H54 (cell line): Measurements from ENCODE around the gene PCAT7.
"Not testable (repeated sequence)": the region's sequence is repeated elsewhere in the genome, so short reads cannot be mapped to it uniquely, and the experiment has no call there.

ENCODE experiments used
- DNase-seq: peaks from one replicate; pipeline ENCODE4 v3.0.0; 2011; ENCODE audit warnings: low spot score, mixed read lengths; ENCODE audit not compliant: insufficient read length
- FAIRE-seq: peaks from 3 replicates; lab custom pipeline; 2011; peaks lifted over from hg19 to GRCh38; lab: Jason Lieb, UNC
- POLR2A ChIP-seq: IDR thresholded peaks from 2 replicates; pipeline ENCODE4 v1.6.1; 2011; ENCODE audit warnings: low read depth, mild to moderate bottlenecking, low read length

The PCAT7 gene

DNA sequence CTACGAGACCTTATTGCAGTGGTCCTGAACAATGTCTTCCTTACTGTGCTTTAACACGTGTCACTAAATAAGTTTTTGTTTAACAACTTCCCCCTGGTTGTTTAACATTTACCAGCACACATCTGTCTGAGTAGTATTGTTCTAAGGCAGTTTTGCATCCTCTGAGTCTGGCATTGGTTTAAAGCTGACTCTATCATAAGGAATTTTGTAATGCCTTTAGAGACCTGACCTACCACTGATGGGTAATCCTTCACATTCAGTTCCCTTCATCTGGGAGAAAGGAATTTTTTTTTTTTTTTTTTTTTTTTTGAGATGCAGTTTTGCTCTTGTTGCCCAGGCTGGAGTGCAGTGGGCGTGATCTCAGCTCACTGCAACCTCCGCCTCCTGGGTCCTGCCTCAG is 20.0 kb upstream of the PCAT7 start:
- DNase-seq (peak; percentile 28), FAIRE-seq (peak; percentile 30)
- no peak for TF ChIP-seq POLR2A

DNA sequence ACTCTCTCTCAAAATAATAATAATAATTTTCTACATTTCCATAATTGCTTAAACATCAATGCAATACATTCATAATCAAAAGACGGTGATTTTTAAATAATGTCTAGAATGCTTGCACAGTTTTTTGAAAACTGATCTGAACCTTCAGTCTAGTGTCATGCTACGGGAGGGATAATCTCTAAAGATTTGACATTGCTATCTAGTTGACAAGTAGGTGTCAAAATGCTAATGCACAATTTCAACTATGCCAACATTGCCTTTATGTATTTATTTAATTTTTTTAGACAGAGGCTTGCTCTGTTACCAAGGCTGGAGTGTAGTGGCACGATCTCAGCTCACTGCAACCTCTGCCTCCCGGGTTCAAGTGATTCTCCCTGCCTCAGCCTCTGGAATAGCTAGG is 16.0 kb upstream of the PCAT7 start:
- no peak for TF ChIP-seq POLR2A
- DNase-seq (no peak), FAIRE-seq (no peak)

DNA sequence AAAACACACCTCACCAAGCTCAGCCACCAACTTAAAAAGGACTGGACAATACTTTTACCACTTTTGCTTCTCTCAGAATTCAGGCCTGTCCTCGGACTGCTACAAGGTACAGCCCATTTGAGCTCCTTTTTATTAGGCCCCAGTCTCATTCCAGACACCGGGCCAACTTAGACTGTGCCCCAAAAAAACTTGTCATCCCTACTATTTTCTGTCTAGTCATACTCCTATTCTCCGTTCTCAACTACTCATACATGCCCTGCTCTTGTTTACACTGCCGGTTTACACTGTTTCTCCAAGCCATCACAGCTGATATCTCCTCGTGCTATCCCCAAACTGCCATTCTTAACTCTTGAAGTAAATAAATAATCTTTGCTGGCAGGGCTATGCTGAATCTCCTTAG is 10.5 kb upstream of the PCAT7 start:
- DNase-seq, FAIRE-seq: not testable (repeated sequence)

DNA sequence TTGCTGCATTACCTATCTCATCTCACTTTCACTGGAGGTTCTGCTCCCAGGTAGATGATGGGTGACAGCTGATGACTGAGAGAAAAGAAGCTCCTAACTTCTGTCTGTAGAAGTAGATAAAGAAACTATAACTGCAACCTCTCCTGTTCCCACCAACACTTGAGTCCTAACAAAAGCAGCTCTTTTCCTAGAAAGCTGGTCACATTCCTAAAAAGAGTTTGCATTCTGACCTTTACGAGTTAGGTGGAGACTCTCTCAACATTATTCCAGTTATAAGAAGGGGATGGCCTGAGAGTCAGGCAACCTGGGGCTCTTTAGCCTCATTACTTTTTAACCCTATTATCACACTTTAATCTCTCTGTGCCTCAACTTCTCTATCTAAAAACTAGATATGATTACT is 8.9 kb upstream of the PCAT7 start:
- DNase-seq (no peak), FAIRE-seq (peak; percentile 78)
- no peak for TF ChIP-seq POLR2A

DNA sequence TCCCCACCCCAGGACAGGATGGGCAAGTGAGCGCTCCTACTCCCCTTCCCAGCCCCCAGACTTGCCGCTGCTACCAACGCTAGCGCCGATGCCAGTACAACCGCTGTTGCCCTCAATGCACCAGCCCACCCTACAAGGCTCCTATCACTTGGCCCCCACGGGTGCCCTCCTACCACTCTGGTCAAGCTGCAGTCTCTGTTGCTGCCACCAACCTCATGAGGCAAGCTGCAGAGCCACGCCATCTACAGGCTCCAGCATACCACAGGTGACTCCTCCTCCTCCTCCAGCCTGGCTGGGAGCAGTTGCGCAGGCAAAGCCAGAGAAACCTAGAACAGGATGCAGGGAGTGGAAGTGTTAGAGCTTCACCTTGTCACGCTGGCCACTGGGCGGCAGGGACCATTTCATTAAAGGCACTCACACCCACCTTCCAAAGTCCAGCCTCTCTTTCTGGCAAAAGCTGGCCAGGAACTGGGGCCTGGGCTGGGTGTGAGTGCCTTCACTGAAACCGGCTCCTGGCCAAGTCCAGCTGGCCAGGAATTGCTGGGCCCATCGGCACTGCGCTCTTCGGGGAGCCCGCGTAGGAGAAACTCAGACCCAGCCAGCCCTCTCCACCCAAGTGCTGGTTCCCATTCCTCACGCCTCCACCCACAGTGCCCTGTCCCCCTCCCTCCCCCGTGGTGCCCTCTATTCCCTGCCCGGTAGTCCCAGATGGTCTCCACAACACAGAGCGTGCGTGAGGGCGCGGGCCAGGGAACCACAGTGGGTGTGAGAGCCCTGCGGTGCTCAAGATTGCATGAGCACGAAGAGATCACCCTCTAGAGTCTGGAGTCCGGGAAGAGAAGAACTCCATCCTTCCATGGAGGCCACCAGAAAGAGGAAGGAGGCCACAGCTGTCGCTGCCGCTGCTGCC is 1.6 kb upstream of the PCAT7 start:
- FAIRE-seq (no peak), DNase-seq (no peak)
- TF ChIP-seq POLR2A, result no peak

DNA sequence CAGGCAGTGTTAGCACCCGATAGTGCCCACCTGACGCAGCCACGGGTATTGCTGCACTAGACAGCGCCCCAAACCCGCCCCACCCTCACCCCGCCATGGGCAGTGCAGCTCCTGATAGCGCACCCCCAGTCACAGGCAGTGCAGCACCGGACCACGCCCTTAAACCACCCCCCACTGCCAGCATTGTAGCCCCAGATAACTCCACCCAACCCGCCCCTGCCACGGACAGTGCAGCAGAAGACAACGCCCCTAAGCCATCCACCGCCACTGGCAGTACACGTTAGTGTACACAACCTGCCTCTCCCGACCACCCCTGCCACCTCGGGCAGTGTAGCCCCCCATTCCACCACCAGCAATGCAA is 825 bp upstream of the PCAT7 start:
- DNase-seq (no peak), FAIRE-seq (no peak)
- no peak for TF ChIP-seq POLR2A

DNA sequence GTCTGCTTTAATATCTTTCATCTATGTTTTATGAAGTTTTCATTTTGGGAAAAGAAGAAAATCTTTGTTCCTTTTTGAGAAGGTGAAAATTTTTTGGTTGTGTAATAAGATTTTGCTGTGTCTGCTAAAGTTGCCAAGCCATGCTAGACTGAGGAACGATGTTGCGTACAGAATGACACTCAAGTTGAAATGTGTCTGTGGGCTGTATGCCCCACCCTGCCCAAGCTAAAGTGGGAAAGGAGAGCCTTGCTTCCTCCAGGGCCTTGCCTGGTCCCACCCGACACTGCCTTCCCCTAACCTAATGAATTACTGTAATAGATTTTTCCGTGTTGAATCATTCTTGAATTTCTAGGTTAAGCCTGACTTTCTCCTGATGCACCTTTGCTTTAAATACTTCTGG is 2.5 kb downstream of the PCAT7 start:
- FAIRE-seq (no peak), DNase-seq (no peak)
- no peak for TF ChIP-seq POLR2A

DNA sequence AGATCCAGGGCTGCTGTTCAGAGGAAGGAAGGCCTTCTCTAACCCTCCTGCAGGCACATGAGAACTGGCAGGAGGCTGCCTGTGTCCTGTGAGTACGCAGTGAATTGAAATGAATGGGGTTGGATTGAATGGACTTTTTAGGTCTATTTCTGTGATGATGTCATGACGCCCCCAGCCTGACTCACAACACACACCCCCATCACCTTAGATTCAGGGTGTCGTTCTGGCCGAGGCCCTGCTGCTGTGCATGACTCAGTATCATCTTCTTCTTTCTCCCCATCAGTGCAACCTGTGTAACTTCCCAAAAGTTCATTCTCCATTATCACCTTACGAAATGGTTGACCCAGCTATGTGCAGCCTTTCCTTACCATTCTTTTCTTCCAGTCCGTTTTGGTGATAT is 5.4 kb downstream of the PCAT7 start:
- FAIRE-seq (no peak), DNase-seq (no peak)
- no peak for TF ChIP-seq POLR2A

DNA sequence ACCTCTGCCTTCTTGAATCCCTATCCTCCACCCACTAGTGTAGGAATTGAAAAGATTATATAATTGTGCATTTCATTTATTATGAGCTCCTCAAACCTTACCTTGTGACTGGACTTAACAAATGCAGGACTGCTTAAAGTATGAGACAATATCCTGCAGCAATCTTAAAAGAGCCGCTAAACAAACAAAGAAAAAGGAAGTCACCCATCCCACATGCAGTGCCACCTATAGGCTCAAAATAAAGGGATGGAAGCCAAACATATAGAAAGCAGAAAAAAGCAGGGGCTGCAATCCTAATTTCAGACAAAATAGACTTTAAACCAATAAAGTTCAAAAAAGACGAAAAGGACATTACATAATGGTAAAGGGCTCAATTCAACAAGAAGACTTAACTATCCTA is 8.7 kb downstream of the PCAT7 start:
- DNase-seq, result no peak
- FAIRE-seq, result no peak
- TF ChIP-seq POLR2A, result no peak

DNA sequence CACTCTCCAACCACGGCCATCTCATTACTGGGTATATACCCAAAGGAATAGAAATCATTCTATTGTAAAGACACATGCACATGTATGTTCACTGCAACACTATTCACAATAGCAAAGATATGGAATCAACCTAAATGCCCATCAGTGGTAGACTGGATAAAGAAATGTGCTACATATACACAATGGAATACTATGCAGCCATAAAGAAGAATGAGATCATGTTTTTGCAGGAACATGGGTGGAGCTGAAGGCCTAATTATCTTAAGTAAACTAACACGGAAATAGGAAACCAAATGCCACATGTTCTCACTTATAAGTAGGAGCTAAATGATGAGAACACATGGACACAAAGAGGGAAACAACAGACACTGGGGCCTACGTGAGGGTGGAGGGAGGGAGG is 9.4 kb downstream of the PCAT7 start:
- not testable (repeated sequence) for DNase-seq, FAIRE-seq

DNA sequence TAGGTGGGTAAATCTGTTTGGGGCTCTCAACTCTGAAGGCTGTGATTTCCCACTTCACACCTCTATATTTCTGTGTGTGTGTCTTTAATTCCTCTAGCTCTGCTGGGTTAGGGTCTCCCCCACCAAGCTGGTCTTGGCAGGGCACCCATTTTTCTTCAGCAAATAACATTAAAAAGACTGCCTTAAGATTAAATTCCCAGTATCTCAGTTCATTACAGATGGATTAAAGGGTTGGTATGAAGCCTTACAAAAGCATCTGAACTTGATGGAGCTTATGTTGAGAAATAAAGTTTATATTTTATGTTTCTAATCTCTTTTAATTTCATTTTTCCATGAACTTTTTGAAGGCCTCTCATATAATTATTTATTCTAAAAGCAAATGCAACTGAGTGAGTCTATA is 11.7 kb downstream of the PCAT7 start:
- FAIRE-seq (no peak), DNase-seq (no peak)
- TF ChIP-seq POLR2A, result no peak

DNA sequence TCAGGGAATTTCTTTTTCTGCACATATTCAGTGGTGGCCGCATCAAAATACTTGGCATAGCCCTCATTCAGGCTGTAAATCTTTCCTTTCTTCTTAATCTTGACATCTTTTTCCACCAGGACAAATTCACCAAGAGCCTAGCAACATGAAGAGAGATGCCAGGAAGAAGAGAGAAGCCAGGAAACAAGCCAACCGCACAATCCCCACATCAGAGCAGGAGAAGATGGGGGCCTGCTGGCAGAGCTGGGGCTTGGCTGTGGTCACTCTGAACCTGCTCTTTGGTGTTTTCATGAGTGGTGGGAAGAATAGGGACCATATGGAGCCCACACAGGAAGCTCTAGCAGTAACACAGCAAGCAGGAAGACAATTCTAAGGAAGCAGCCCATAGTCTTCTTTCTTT is 12.4 kb downstream of the PCAT7 start:
- no peak for DNase-seq
- FAIRE-seq, result no peak
- no peak for TF ChIP-seq POLR2A

DNA sequence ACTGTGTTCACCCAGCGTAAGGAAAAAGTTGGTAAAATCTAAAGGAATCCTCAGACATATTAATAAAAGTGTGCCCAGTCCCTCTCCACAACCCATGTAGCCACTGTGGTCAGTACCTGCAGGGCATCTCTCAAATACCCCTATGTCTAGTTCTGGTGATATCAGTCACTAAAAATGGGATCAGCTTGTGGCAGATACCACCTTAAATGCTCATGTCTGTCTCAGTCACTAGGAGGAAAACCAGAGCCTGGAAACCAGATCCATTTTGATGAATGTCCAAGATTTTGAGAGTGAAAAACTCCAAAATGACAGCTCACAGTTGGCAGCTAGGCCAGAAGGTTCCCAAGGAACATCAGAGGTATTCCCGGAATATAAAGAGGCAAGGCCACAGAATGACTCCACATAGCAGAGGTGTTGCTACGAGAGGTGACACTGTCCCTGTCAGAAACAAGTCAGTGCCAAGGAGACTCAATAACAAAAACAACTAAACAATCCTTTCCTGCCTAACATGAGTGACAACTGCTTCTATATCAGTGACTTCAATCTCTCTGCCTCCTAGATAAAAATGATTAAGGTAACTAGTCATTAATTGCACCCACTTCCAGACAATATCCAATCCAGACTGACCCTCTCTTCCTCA is 13.5 kb downstream of the PCAT7 start:
- no peak for FAIRE-seq
- TF ChIP-seq POLR2A, result no peak
- DNase-seq, result no peak

DNA sequence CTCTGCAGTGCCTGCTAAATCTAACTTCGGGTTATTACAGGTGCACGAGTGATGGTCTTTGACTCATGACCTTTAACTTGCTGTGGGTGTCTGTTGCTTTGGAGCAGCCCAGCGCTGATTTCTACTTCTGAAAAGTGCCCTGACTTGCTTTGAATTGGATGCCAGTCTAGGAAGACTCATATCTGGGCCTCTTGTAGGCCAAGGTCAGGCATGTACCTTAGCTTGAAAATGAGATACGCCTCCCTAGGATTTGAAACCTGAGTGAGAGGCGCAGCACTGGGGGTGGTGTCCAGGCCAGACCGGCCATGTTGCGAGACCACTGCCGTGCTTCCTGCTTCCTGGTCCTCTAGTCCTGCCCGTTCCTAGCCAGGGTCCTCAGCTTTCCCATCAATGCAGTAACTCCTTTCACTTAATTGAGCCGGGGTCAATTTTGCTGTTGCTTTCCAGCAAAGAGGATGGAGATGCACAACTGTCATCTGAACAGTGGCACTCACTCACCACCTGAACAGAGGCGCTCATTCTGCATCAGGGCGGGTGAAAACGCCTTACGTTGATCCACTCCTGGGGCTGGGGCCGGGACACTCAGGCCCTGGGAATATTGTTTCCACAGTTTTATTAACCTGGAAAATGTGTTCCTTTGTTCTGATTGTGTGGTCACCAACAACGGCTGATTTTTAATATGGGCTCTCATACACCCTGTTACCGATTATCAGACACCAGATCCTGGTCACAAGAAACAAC is 14.3 kb downstream of the PCAT7 start:
- FAIRE-seq, result no peak
- no peak for TF ChIP-seq POLR2A
- DNase-seq, result no peak
